SU-DHL-6 (cell line): ENCODE results near the gene MYPN.

Experiments
- H2AFZ ChIP-seq: fragments of 200-600 bp; sonication (generic); 2 replicates; pipeline ENCODE4 v1.6.1; 2014; ENCODE audit warnings: low read depth, mild to moderate bottlenecking, moderate library complexity, mixed read lengths, antibody characterized with exemption, low read length; ENCODE audit not compliant: severe bottlenecking
- H3F3A ChIP-seq: fragments of 200-600 bp; shearing (Covaris generic); 2 replicates; pipeline ENCODE4 v1.6.0; 2016; ENCODE audit warnings: antibody characterized with exemption, mild to moderate bottlenecking; ENCODE audit not compliant: insufficient read depth
- H3K27ac ChIP-seq: fragments of 200-600 bp; sonication (generic); 2 replicates; pipeline ENCODE4 v1.5.1; 2016; ENCODE audit warnings: low read depth, mild to moderate bottlenecking, low read length, moderate library complexity, mixed read lengths
- H3K27me3 ChIP-seq: fragments of 200-600 bp; sonication (generic), shearing (Covaris generic); 2 replicates; pipeline ENCODE4 v1.6.0; 2014; ENCODE audit warnings: mild to moderate bottlenecking, low read length
- H3K36me3 ChIP-seq: fragments of 200-600 bp; sonication (generic); 2 replicates; pipeline ENCODE4 v1.6.1; 2014; ENCODE audit warnings: mild to moderate bottlenecking, low read length, mixed read lengths
- H3K4me2 ChIP-seq: fragments of 300-600, 200-600 bp; shearing (Covaris generic), sonication (generic); 2 replicates; pipeline ENCODE4 v1.6.0; 2014; ENCODE audit warnings: low read length, low read depth, mild to moderate bottlenecking; ENCODE audit not compliant: poor library complexity, severe bottlenecking
- H3K4me3 ChIP-seq: fragments of 200-600 bp; sonication (generic); 2 replicates; pipeline ENCODE4 v1.5.1; 2014; ENCODE audit warnings: antibody characterized with exemption, low read length, mild to moderate bottlenecking, mixed read lengths; ENCODE audit not compliant: insufficient read depth, poor library complexity, severe bottlenecking
- H3K79me2 ChIP-seq: fragments of 200-600 bp; sonication (generic); 2 replicates; pipeline ENCODE4 v1.6.1; 2014; ENCODE audit warnings: mild to moderate bottlenecking, low read length, moderate library complexity; ENCODE audit not compliant: insufficient read depth
- H3K9ac ChIP-seq: fragments of 200-600 bp; sonication (generic); 2 replicates; pipeline ENCODE4 v1.7.0; 2014; ENCODE audit warnings: mild to moderate bottlenecking, low read length
- H3K9me2 ChIP-seq: fragments of 200-600 bp; sonication (generic); replicated peaks from 2 replicates; pipeline ENCODE4 v1.6.1; 2014; ENCODE audit warnings: low read length; ENCODE audit not compliant: insufficient read depth
- H3K9me3 ChIP-seq: fragments of 200-600 bp; sonication (generic); 2 replicates; pipeline ENCODE4 v1.6.1; 2014; ENCODE audit warnings: low read length, mixed read lengths; ENCODE audit not compliant: insufficient read depth
- H4K20me1 ChIP-seq: fragments of 200-600 bp; sonication (generic); 2 replicates; pipeline ENCODE4 v1.6.1; 2014; ENCODE audit warnings: low read depth, mild to moderate bottlenecking, antibody characterized with exemption, low read length, moderate library complexity, mixed read lengths
- CTCF ChIP-seq: fragments of 200-600 bp; sonication (generic); IDR thresholded peaks from one replicate; pipeline ENCODE4 v1.5.1; 2017; ENCODE audit warnings: antibody characterized with exemption, mild to moderate bottlenecking, low read length, moderate library complexity; ENCODE audit not compliant: insufficient read depth, poor library complexity, severe bottlenecking
- EZH2phosphoT487 ChIP-seq: fragments of 200-600 bp; sonication (generic), shearing (Covaris generic); conservative IDR thresholded peaks from 2 replicates; pipeline ENCODE4 v1.6.1; 2018; ENCODE audit warnings: mild to moderate bottlenecking, antibody characterized with exemption, low read length, moderate library complexity, mixed read lengths

Gene MYPN

GRCh38 chr10:68087685-68088401 lies 21.4 kb upstream of the MYPN start:
- no peak overlapping the region for H3K27ac ChIP-seq
- no peaks in the 10 kb centered on the region for H3K9me2 ChIP-seq
- H3K4me2 ChIP-seq: no peak overlapping the region
- no peaks in the 10 kb centered on the region for H3K79me2 ChIP-seq
- H3F3A ChIP-seq: no peaks in the 10 kb centered on the region
- no peaks in the 10 kb centered on the region for H3K27me3 ChIP-seq
- TF ChIP-seq EZH2phosphoT487 (no peak), CTCF (no peak)
- no peak overlapping the region for H3K9ac ChIP-seq
- H2AFZ ChIP-seq: no peak overlapping the region
- no peaks in the 10 kb centered on the region for H3K36me3 ChIP-seq
- no peaks in the 10 kb centered on the region for H4K20me1 ChIP-seq
- H3K4me3 ChIP-seq: no peak overlapping the region
- H3K9me3 ChIP-seq: no peaks in the 10 kb centered on the region

GRCh38 chr10:68088740-68089139 lies 20.5 kb upstream of the MYPN start:
- Histone ChIP-seq H3K9me2 (no peaks in the 10 kb centered on the region), H3K9ac (no peak overlapping the region), H3K36me3 (no peaks in the 10 kb centered on the region), H3K79me2 (no peaks in the 10 kb centered on the region), H3K4me3 (no peak overlapping the region), H4K20me1 (no peaks in the 10 kb centered on the region), H3K4me2 (no peak overlapping the region), H3K27ac (no peak overlapping the region), H2AFZ (no peak overlapping the region), H3K27me3 (no peaks in the 10 kb centered on the region), H3F3A (no peaks in the 10 kb centered on the region), H3K9me3 (no peaks in the 10 kb centered on the region)
- TF ChIP-seq EZH2phosphoT487 (no peak), CTCF (no peak)

GRCh38 chr10:68090586-68090985 lies 18.7 kb upstream of the MYPN start:
- no peaks in the 10 kb centered on the region for H3F3A ChIP-seq
- H2AFZ ChIP-seq: no peak overlapping the region
- no peaks in the 10 kb centered on the region for H3K79me2 ChIP-seq
- H3K36me3 ChIP-seq: no peaks in the 10 kb centered on the region
- H3K4me2 ChIP-seq: no peak overlapping the region
- TF ChIP-seq EZH2phosphoT487 (no peak), CTCF (no peak)
- no peaks in the 10 kb centered on the region for H3K9me2 ChIP-seq
- no peak overlapping the region for H3K4me3 ChIP-seq
- no peaks in the 10 kb centered on the region for H3K9me3 ChIP-seq
- H3K27me3 ChIP-seq: no peaks in the 10 kb centered on the region
- no peaks in the 10 kb centered on the region for H4K20me1 ChIP-seq
- no peak overlapping the region for H3K9ac ChIP-seq
- H3K27ac ChIP-seq: no peak overlapping the region
